HEK293T (cell line): ENCODE measurements around the gene FOXO1.

Experiments
- CTCF ChIA-PET: fragments of 350-600 bp; formaldehyde crosslinking; extraction: SDS; loops from one replicate; lab custom pipeline; 2021; ENCODE audit warnings: antibody characterized with exemption, inconsistent platforms; lab: Yijun Ruan, JAX
- POLR2A ChIA-PET: fragments of 350-600 bp; formaldehyde crosslinking; extraction: SDS; loops from one replicate; lab custom pipeline; 2020; ENCODE audit warnings: antibody characterized with exemption, inconsistent platforms; lab: Yijun Ruan, JAX
- DNase-seq: peaks from one replicate; pipeline ENCODE4 v3.0.0; 2012; ENCODE audit warnings: mixed read lengths; ENCODE audit errors: extremely low spot score
- ARNT ChIP-seq: fragments of 450-650 bp; IDR thresholded peaks from 2 replicates; pipeline ENCODE4 v1.6.1; 2017; ENCODE audit warnings: mild to moderate bottlenecking
- BHLHE40 ChIP-seq: fragments of 450-650 bp; IDR thresholded peaks from 2 replicates; pipeline ENCODE4 v1.6.1; 2016; ENCODE audit warnings: mild to moderate bottlenecking, moderate library complexity, borderline replicate concordance
- CTBP1 ChIP-seq: fragments of 450-650 bp; IDR thresholded peaks from 2 replicates; pipeline ENCODE4 v1.6.1; 2016; ENCODE audit warnings: borderline replicate concordance
- ELF4 ChIP-seq: fragments of 450-650 bp; IDR thresholded peaks from 2 replicates; pipeline ENCODE4 v1.6.1; 2017; ENCODE audit warnings: antibody characterized with exemption
- FOXA1 ChIP-seq: fragments of 450-650 bp; IDR thresholded peaks from 2 replicates; pipeline ENCODE4 v1.6.1; 2016; ENCODE audit warnings: mild to moderate bottlenecking
- FOXK2 ChIP-seq: fragments of 450-650 bp; IDR thresholded peaks from 2 replicates; pipeline ENCODE4 v1.6.1; 2016; ENCODE audit warnings: mild to moderate bottlenecking
- FOXM1 ChIP-seq: fragments of 450-650 bp; IDR thresholded peaks from 2 replicates; pipeline ENCODE4 v1.6.1; 2017; ENCODE audit warnings: mild to moderate bottlenecking, borderline replicate concordance
- HDGF ChIP-seq: fragments of 450-650 bp; IDR thresholded peaks from 2 replicates; pipeline ENCODE4 v1.6.1; 2017; ENCODE audit warnings: antibody characterized with exemption, borderline replicate concordance
- L3MBTL2 ChIP-seq: fragments of 450-650 bp; conservative IDR thresholded peaks from 2 replicates; pipeline ENCODE4 v1.6.1; 2016; ENCODE audit warnings: mild to moderate bottlenecking
- LEF1 ChIP-seq: fragments of 450-650 bp; IDR thresholded peaks from 2 replicates; pipeline ENCODE4 v1.6.1; 2017; ENCODE audit warnings: mild to moderate bottlenecking, borderline replicate concordance
- NFRKB ChIP-seq: fragments of 450-650 bp; IDR thresholded peaks from 2 replicates; pipeline ENCODE4 v1.6.1; 2016; ENCODE audit warnings: mild to moderate bottlenecking, moderate library complexity
- PKNOX1 ChIP-seq: fragments of 450-650 bp; IDR thresholded peaks from 2 replicates; pipeline ENCODE4 v1.6.1; 2016
- SP1 ChIP-seq: fragments of 450-650 bp; IDR thresholded peaks from 2 replicates; pipeline ENCODE4 v1.6.1; 2017
- SUZ12 ChIP-seq: fragments of 450-650 bp; IDR thresholded peaks from 2 replicates; pipeline ENCODE4 v1.6.1; 2016; ENCODE audit warnings: mild to moderate bottlenecking
- TARDBP ChIP-seq: fragments of 450-650 bp; IDR thresholded peaks from 2 replicates; pipeline ENCODE4 v1.6.1; 2016
- ZNF384 ChIP-seq: fragments of 450-650 bp; IDR thresholded peaks from 2 replicates; pipeline ENCODE4 v1.6.1; 2016

The FOXO1 gene

DNA sequence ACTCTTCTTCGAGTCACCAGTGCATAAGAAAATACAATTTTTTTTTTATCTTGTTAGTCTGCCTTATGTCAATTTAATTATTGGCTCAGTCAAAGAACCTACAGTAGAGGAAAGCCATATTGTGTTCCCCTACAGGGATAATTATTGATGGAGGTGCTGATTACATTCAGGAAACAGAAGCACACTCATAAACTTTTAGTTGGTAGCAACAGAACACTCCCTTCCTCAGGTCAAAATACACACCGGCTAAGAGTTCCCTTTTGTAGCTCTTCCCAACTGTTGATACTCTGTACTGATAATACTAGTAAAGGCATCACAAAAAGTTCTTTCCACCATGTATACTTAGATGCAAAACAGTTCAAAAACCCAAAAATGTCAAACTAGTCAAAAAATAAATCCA is 18.4 kb downstream of the FOXO1 start:
- ChIA-PET CTCF (no interaction called here), POLR2A (no interaction called here)
- no peak for DNase-seq
- TF ChIP-seq TARDBP, result no peak

- ChIA-PET POLR2A (no interaction called here), CTCF (no interaction called here)
- no peak for DNase-seq
- TF ChIP-seq PKNOX1, result no peak
- no peak for TF ChIP-seq NFRKB
- no peak for TF ChIP-seq SP1
- TF ChIP-seq CTBP1, result no peak
- TF ChIP-seq SUZ12, result no peak
- TF ChIP-seq ARNT, result no peak
- TF ChIP-seq LEF1, result no peak
- no peak for TF ChIP-seq FOXA1
- no peak for TF ChIP-seq HDGF
- TF ChIP-seq TARDBP, result no peak
Observed at GRCh38 chr13:40644838-40645604, 21.4 kb downstream of the FOXO1 start.

GRCh38 chr13:40640845-40641458 is 25.5 kb downstream of the FOXO1 start:
- ChIA-PET POLR2A (no interaction called here), CTCF (interaction anchor here (0.5 kb wide), 1 partner anchor 210 kb away, joined by 5 read pairs; no protein-coding TSS in a partner anchor)
- DNase-seq, result no peak
- TF ChIP-seq LEF1, result no peak
- TF ChIP-seq SUZ12, result no peak
- no peak for TF ChIP-seq SP1
- TF ChIP-seq ZNF384, result no peak
- no peak for TF ChIP-seq FOXA1
- no peak for TF ChIP-seq CTBP1
- TF ChIP-seq L3MBTL2, result no peak
- TF ChIP-seq TARDBP, result no peak
- TF ChIP-seq ARNT, result no peak
- no peak for TF ChIP-seq BHLHE40
- no peak for TF ChIP-seq NFRKB
- TF ChIP-seq HDGF, result no peak
- TF ChIP-seq FOXK2, result no peak
- no peak for TF ChIP-seq FOXM1
- TF ChIP-seq PKNOX1, result no peak
- TF ChIP-seq ELF4, result no peak

- TF ChIP-seq FOXM1 (no peak), HDGF (no peak), ARNT (no peak), LEF1 (no peak), BHLHE40 (no peak), PKNOX1 (no peak), ZNF384 (no peak), TARDBP (no peak), NFRKB (no peak), FOXK2 (no peak), L3MBTL2 (no peak), SUZ12 (no peak), CTBP1 (no peak), FOXA1 (no peak), ELF4 (no peak), SP1 (no peak)
- no peak for DNase-seq
- ChIA-PET CTCF (no interaction called here), POLR2A (no interaction called here)
Observed at GRCh38 chr13:40640202-40640601, 26.2 kb downstream of the FOXO1 start.

DNA sequence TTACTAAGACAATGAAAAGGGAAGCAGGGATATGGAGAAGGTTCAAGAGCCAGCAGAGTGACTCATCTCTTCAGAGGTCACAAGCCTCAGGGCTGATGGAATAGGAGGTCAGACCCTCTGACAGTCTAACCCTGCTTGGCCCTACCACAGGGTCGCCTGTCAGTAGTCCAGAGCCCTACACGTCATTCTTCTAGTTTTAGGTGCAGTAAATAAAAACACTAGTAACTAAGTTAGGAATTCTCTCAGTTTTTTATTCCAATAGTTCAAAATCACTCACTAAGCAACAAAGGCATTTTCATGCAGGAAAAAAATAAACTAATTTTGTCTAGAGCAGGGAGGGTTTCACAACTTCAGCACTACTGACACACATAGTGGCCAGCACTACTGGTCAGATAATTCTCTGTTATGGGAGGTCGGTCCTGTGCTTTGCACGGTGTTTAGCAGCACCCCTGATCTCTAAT is 27.2 kb downstream of the FOXO1 start:
- TF ChIP-seq SP1 (no peak), FOXM1 (no peak), ARNT (no peak), ELF4 (no peak), FOXA1 (no peak), NFRKB (no peak), TARDBP (no peak), L3MBTL2 (no peak), SUZ12 (no peak), HDGF (no peak), FOXK2 (no peak), BHLHE40 (no peak), CTBP1 (no peak)
- POLR2A ChIA-PET, result no interaction called here
- DNase-seq, result no peak
- CTCF ChIA-PET, result no interaction called here

DNA sequence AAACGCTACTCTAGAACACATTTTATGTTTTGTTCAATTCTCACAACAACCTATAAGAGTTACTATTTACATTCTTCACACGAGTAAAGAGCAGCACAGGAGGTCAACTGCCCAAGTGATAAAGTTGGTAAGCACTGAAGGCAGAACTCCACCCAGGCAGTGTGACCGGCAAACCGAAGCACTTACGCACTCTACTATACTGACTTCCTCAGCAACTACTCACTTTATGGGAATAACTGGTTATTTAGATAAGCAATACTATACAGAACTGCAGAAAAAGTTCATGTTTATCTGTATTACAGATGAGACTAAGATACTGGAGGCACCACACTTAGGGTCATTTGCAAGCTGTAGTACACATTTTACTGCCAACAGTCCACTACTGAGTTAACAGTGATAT is 28.8 kb downstream of the FOXO1 start:
- TF ChIP-seq HDGF (no peak), PKNOX1 (no peak), LEF1 (no peak), ARNT (no peak), CTBP1 (no peak), FOXK2 (no peak), NFRKB (no peak), FOXA1 (no peak), ZNF384 (no peak)
- ChIA-PET CTCF (no interaction called here), POLR2A (no interaction called here)
- no peak for DNase-seq
